GM12878 (cell line): ENCODE results near the gene TYW5. TPM values are rescaled to one million over a fixed set of nuclear protein-coding genes. Genes with fewer than 3 reads are reported as not detected.
A peak's percentile ranks its signal among the peaks of the same experiment; 100 is the strongest.

ENCODE experiments used
- ATAC-seq: fragments of 200-7000 bp; cut with Tn5 transposase; 3 replicates; pipeline ENCODE4 v1.9.1; 2020; ENCODE audit warnings: mild to moderate bottlenecking, moderate library complexity
- BruUV-seq: library from RNA; stranded (reverse); fragments of 400-500 nt; replicated peaks from 2 replicates; lab custom pipeline; 2021; lab: Mats Ljungman, UMichigan
- CTCF ChIA-PET: fragments of 300-600 bp; sonication (Branson Sonifier 250); formaldehyde crosslinking; extraction: SDS; loops from one replicate; lab custom pipeline; 2021; ENCODE audit warnings: inconsistent platforms; lab: Yijun Ruan, JAX
- POLR2A ChIA-PET: fragments of 350-600 bp; formaldehyde crosslinking; extraction: SDS; loops from one replicate; lab custom pipeline; 2021; ENCODE audit warnings: inconsistent platforms; lab: Charles Lee
- RAD21 ChIA-PET: fragments of 300-600 bp; sonication (Branson Sonifier 250); formaldehyde crosslinking; loops from one replicate; lab custom pipeline; 2023; ENCODE audit warnings: antibody characterized with exemption; ENCODE audit not compliant: unreplicated experiment; lab: Charles Lee
- SMC1A ChIA-PET: fragments of 300-600 bp; sonication (Branson Sonifier 250); formaldehyde crosslinking; loops from one replicate; lab custom pipeline; 2023; ENCODE audit not compliant: unreplicated experiment, uncharacterized antibody; lab: Charles Lee
- DNase-seq: peaks from one replicate; pipeline ENCODE4 v3.0.0-alpha.2; 2011; ENCODE audit warnings: low read depth, low spot score
- FAIRE-seq: peaks from 3 replicates; lab custom pipeline; 2011; peaks lifted over from hg19 to GRCh38; lab: Jason Lieb, UNC
- H2AFZ ChIP-seq: 2 replicates; pipeline ENCODE4 v1.6.0; 2011; ENCODE audit warnings: low read depth, low read length, control low read depth; ENCODE audit not compliant: control insufficient read depth
- H3K27ac ChIP-seq: 2 replicates; pipeline ENCODE4 v1.5.1; 2011; ENCODE audit warnings: control low read depth; ENCODE audit not compliant: control insufficient read depth, insufficient read depth
- H3K27me3 ChIP-seq, 2 experiments: replicated peaks in 1 of 2; 2 replicates each; pipeline versions ENCODE4 v1.6.0 to v1.6.1; 2011; ENCODE audit warnings: low read length in 1 of 2; ENCODE audit not compliant: control insufficient read depth in 2 of 2, insufficient read depth in 2 of 2
- H3K36me3 ChIP-seq, 2 experiments: 2 replicates each; pipeline ENCODE4 v1.5.1; 2011; ENCODE audit warnings: low read length in 1 of 2; ENCODE audit not compliant: control insufficient read depth in 2 of 2, insufficient read depth in 2 of 2
- H3K4me1 ChIP-seq: 2 replicates; pipeline ENCODE4 v1.6.1; 2011; ENCODE audit warnings: mild to moderate bottlenecking, low read length, moderate library complexity, mixed read lengths; ENCODE audit not compliant: control insufficient read depth, insufficient read depth
- H3K4me2 ChIP-seq: 2 replicates; pipeline ENCODE4 v1.6.0; 2011; ENCODE audit warnings: control low read depth; ENCODE audit not compliant: control insufficient read depth, insufficient read depth
- H3K4me3 ChIP-seq: fragments of 200-600 bp; sonication (generic); 2 replicates; pipeline ENCODE4 v1.5.1; 2016
- H3K79me2 ChIP-seq: 2 replicates; pipeline ENCODE4 v1.6.0; 2011; ENCODE audit warnings: low read length; ENCODE audit not compliant: control insufficient read depth, insufficient read depth
- H3K9ac ChIP-seq: 2 replicates; pipeline ENCODE4 v1.8.0; 2011; ENCODE audit warnings: low read length, control low read depth, mixed read lengths; ENCODE audit not compliant: control insufficient read depth, insufficient read depth
- H3K9me3 ChIP-seq: replicated peaks from 3 replicates; pipeline ENCODE4 v1.5.1; 2011; ENCODE audit warnings: mild to moderate bottlenecking, low read length; ENCODE audit not compliant: control insufficient read depth, insufficient read depth
- H4K20me1 ChIP-seq: 2 replicates; pipeline ENCODE4 v1.6.0; 2011; ENCODE audit not compliant: control insufficient read depth, insufficient read depth
- ATF3 ChIP-seq: IDR thresholded peaks from 2 replicates; pipeline ENCODE4 v1.6.1; 2011; ENCODE audit warnings: low read depth, mild to moderate bottlenecking, low read length, moderate library complexity, borderline replicate concordance; ENCODE audit errors: extremely low read depth
- BHLHE40 ChIP-seq, 2 experiments: fragments of 450-650 bp in 1 of 2; IDR thresholded peaks; 2 replicates each; pipeline ENCODE4 v1.6.1; 2011 to 2017; ENCODE audit warnings: low read depth in 2 of 2, borderline replicate concordance in 1 of 2, improper control_type of control experiment in 1 of 2, low read length in 1 of 2, mild to moderate bottlenecking in 1 of 2
- CUX1 ChIP-seq: IDR thresholded peaks from 2 replicates; pipeline ENCODE4 v1.6.1; 2012; ENCODE audit warnings: improper control_type of control experiment, low read depth, low read length; ENCODE audit not compliant: insufficient replicate concordance
- LARP7 ChIP-seq: fragments of 450-650 bp; IDR thresholded peaks from 2 replicates; pipeline ENCODE4 v1.6.1; 2017; ENCODE audit warnings: mild to moderate bottlenecking
- MAX ChIP-seq: IDR thresholded peaks from 2 replicates; pipeline ENCODE4 v1.6.1; 2012; ENCODE audit warnings: low read depth, low read length, improper control_type of control experiment
- MEF2B ChIP-seq: fragments of 450-650 bp; IDR thresholded peaks from 2 replicates; pipeline ENCODE4 v1.6.1; 2018; ENCODE audit warnings: mild to moderate bottlenecking, moderate library complexity; ENCODE audit not compliant: partially characterized antibody, poor library complexity, severe bottlenecking
- MYB ChIP-seq: fragments of 150-350 bp; IDR thresholded peaks from 2 replicates; pipeline ENCODE4 v1.6.1; 2014; ENCODE audit warnings: mild to moderate bottlenecking, low read depth, low read length, borderline replicate concordance
- NBN ChIP-seq: fragments of 450-650 bp; IDR thresholded peaks from 2 replicates; pipeline ENCODE4 v1.6.1; 2016
- NFXL1 ChIP-seq: fragments of 450-650 bp; IDR thresholded peaks from 2 replicates; pipeline ENCODE4 v1.6.1; 2017; ENCODE audit warnings: antibody characterized with exemption, mild to moderate bottlenecking, borderline replicate concordance
- NFYA ChIP-seq: IDR thresholded peaks from 2 replicates; pipeline ENCODE4 v1.6.1; 2011; ENCODE audit warnings: low read depth, mild to moderate bottlenecking, low read length, improper control_type of control experiment, borderline replicate concordance
- RBBP5 ChIP-seq: fragments of 200-600 bp; sonication (generic); conservative IDR thresholded peaks from 2 replicates; pipeline ENCODE4 v1.6.1; 2016
- SMAD5 ChIP-seq: IDR thresholded peaks from 2 replicates; pipeline ENCODE4 v1.6.1; 2016; ENCODE audit warnings: antibody characterized with exemption, low read depth
- WGBS: methylation state at CpG from one replicate; pipeline ENCODE4 v1.1.6; 2016; ENCODE audit warnings: low lambda C conversion rate; ENCODE audit not compliant: insufficient replicate concordance, insufficient coverage; ENCODE audit errors: missing lambda C conversion rate; 5-methylcytosine and 5-hydroxymethylcytosine counted together
- in situ Hi-C: fragments of 300-500 bp; cut with MboI; formaldehyde crosslinking; loops from 9 replicates; pipeline ENCODE4 v1.14.3; 2018; ENCODE audit warnings: mixed read lengths
- intact Hi-C: fragments of 100-400 bp; cut with micrococcal nuclease; formaldehyde crosslinking; loops from one replicate; pipeline ENCODE4 v1.14.2; 2022; ENCODE audit not compliant: unreplicated experiment
- polyA plus RNA-seq, 11 experiments: library from polyadenylated mRNA; depleted of rRNA in 4 of 11; unstranded in 6 of 11; stranded (reverse) in 5 of 11; fragments of >200 nt; fragmentation: Nextera tagmentation in 4 of 11; fragmentation: Illumina TruSeq in 1 of 11; extraction: Ambion mirVana in 4 of 11; extraction: Trizol in 1 of 11; gene quantifications; 1 replicate in 1 of 11; 2 replicates in 10 of 11; pipeline versions ENCODE4 v1.2.1 to v1.2.3, GENCODE V29; 2011 to 2016; ENCODE audit warnings: inconsistent platforms in 2 of 11, missing spikeins in 2 of 11, low read depth in 1 of 11
- total RNA-seq, 4 experiments: library from RNA; depleted of rRNA in 3 of 4; stranded (reverse); fragments of >200 nt in 3 of 4; fragmentation: Illumina TruSeq in 1 of 4; extraction: Trizol in 1 of 4; gene quantifications; 2 replicates each; pipeline versions ENCODE4 v1.2.1 to v1.2.3, GENCODE V29; 2013 to 2021

The TYW5 gene
- total and polyA plus RNA-seq, 10 of the 15 experiments (the other 5 are each of a cell fraction or from before 2014, with no cell fraction given), result 4.6 to 11.8 (median 7.4) TPM

- DNase-seq, result no peak
- no peak overlapping the region for H3K27ac ChIP-seq
- FAIRE-seq, result no peak
- intact Hi-C loops, result no loop called here
- TF ChIP-seq LARP7 (no peak), BHLHE40 (IDR thresholded peaks at IDR 0.05; ENCODE audit: borderline replicate concordance in 1 of 2, low read depth in 2 of 2, low read length in 1 of 2) (no peak), NFXL1 (no peak)
- TF ChIP-seq, all 136 proteins: peak for 0
- ChIA-PET RAD21 (interaction anchor here (1.1 kb wide), 1 partner anchor 16 kb away, joined by 4 read pairs; no protein-coding TSS in a partner anchor), CTCF (interaction anchor here (1.3 kb wide), 1 partner anchor 12 kb away, joined by 5 read pairs; no protein-coding TSS in a partner anchor), POLR2A (no interaction called here), SMC1A (interaction anchor here (0.8 kb wide), 1 partner anchor 12 kb away, joined by 3 read pairs; no protein-coding TSS in a partner anchor)
- Histone ChIP-seq H3K36me3 (peaks cover 3 to 7% of the 10 kb centered on the region in 2 experiments), H3K4me3 (no peak overlapping the region), H3K27me3 (no peaks in the 10 kb centered on the region), H3K9me3 (no peaks in the 10 kb centered on the region), H2AFZ (no peak overlapping the region), H3K4me2 (no peak overlapping the region), H3K79me2 (peaks cover 2% of the 10 kb centered on the region), H3K9ac (no peak overlapping the region), H3K4me1 (no peaks in the 10 kb centered on the region), H4K20me1 (no peaks in the 10 kb centered on the region)
- in situ Hi-C loops, result no loop called here
- 0 out of 3 replicates have a peak, but pooled peaks have one; percentile 28 for ATAC-seq
- BruUV-seq, result no TSS peak
Observed at GRCh38 chr2:199928626-199929025, 26.7 kb downstream of the TYW5 start.

- FAIRE-seq, result no peak
- Histone ChIP-seq H2AFZ (no peak overlapping the region), H3K36me3 (peaks cover 3 to 7% of the 10 kb centered on the region in 2 experiments)
- TF ChIP-seq NFYA (no peak), SMAD5 (no peak), CUX1 (no peak), NBN (no peak), MEF2B (no peak), MYB (no peak), MAX (no peak), ATF3 (no peak), RBBP5 (no peak)
Observed at GRCh38 chr2:199928226-199928625, 27.1 kb downstream of the TYW5 start.

More at GRCh38 chr2:199928226-199928625, 27.1 kb downstream of the TYW5 start:
- Histone ChIP-seq H3K79me2 (peaks cover 2% of the 10 kb centered on the region), H3K4me2 (no peak overlapping the region), H3K4me1 (no peaks in the 10 kb centered on the region), H3K9me3 (no peaks in the 10 kb centered on the region), H3K27ac (no peak overlapping the region), H3K4me3 (no peak overlapping the region), H3K9ac (no peak overlapping the region), H4K20me1 (no peaks in the 10 kb centered on the region), H3K27me3 (no peaks in the 10 kb centered on the region)
- in situ Hi-C loops (no loop called here), intact Hi-C loops (no loop called here)
- DNase-seq (no peak), ATAC-seq (no peak)
- no TSS peak for BruUV-seq
- WGBS, result 43% methylated on average over 2 of the region's 2 CpGs
- ChIA-PET CTCF (no interaction called here), POLR2A (no interaction called here), RAD21 (no interaction called here), SMC1A (interaction anchor here (0.8 kb wide), 1 partner anchor 12 kb away, joined by 3 read pairs; no protein-coding TSS in a partner anchor)
